HUES6 (cell line): ENCODE data around the gene ZNF177.

Experiments
- H3K27ac ChIP-seq: 2 replicates; pipeline ENCODE4 v1.7.0; 2013; ENCODE audit warnings: low read depth, mild to moderate bottlenecking, low read length, inconsistent platforms
- H3K27me3 ChIP-seq: 2 replicates; pipeline ENCODE4 v1.6.1; 2013; ENCODE audit warnings: low read length; ENCODE audit not compliant: control insufficient read depth, insufficient read depth
- H3K36me3 ChIP-seq: 2 replicates; pipeline ENCODE4 v1.6.1; 2013; ENCODE audit warnings: low read length; ENCODE audit not compliant: control insufficient read depth, insufficient read depth
- H3K4me1 ChIP-seq: 2 replicates; pipeline ENCODE4 v1.6.1; 2013; ENCODE audit warnings: low read length; ENCODE audit not compliant: control insufficient read depth, insufficient read depth
- H3K4me3 ChIP-seq: 2 replicates; pipeline ENCODE4 v1.5.1; 2013; ENCODE audit warnings: low read depth, low read length
- H3K9ac ChIP-seq: one replicate; pipeline ENCODE4 v1.6.1; 2013; ENCODE audit warnings: mild to moderate bottlenecking, low read length
- H3K9me3 ChIP-seq: 2 replicates; pipeline ENCODE4 v1.6.1; 2013; ENCODE audit warnings: low read depth, low read length; ENCODE audit not compliant: control insufficient read depth, insufficient read depth

ZNF177 gene

GRCh38 chr19:9430444-9430843 is 67.6 kb downstream of the ZNF177 start:
- H3K27me3 ChIP-seq, result no peaks in the 10 kb centered on the region
- no peak overlapping the region for H3K27ac ChIP-seq
- no peaks in the 10 kb centered on the region; the same call in 1 of the 2 replicates for H3K9me3 ChIP-seq
- H3K36me3 ChIP-seq, result peaks cover 27% of the 10 kb centered on the region
- 0 out of 2 replicates have a peak, but pooled peaks cover 2% of the 10 kb centered on the region for H3K4me1 ChIP-seq
- H3K4me3 ChIP-seq, result no peak overlapping the region
- H3K9ac ChIP-seq, result no peak overlapping the region

- H3K4me1 ChIP-seq, result 0 out of 2 replicates have a peak, but pooled peaks cover 2% of the 10 kb centered on the region
- H3K27me3 ChIP-seq, result no peaks in the 10 kb centered on the region
- peaks cover 21% of the 10 kb centered on the region for H3K36me3 ChIP-seq
- H3K27ac ChIP-seq, result no peak overlapping the region
- no peak overlapping the region for H3K4me3 ChIP-seq
- H3K9me3 ChIP-seq, result no peaks in the 10 kb centered on the region; the same call in none of the 2 replicates
- no peak overlapping the region for H3K9ac ChIP-seq
Measured at GRCh38 chr19:9431475-9431874, 68.7 kb downstream of the ZNF177 start.
